ENCODE measurements around the gene C14orf119.

The C14orf119 gene

GRCh38 chr14:23060536-23061260, 34.6 kb upstream of the C14orf119 start:
- no peak for DNase-seq (ENCODE audit: low spot score)

GRCh38 chr14:23062002-23062401, 33.3 kb upstream of the C14orf119 start:
- no peak for DNase-seq (ENCODE audit: low spot score)

DNA sequence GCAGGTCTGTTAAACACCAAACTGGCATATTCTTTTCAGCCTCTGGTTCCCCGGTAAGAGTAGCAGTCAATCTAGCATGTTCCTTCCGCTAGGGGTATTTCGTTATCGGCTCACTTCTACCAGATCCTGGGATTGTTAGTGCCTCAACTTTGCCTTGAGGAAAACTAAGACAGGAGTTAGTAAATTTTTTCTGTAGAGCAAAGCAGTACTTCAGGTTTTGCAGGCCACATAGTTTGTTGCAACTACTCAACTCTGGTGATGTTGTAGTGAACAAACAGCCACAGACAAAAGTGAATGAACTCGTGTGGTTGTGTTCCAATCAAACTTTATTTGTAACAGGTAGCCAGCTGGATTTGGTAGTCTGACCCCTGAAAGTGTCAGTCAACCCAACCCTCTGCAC, 31.7 kb upstream of the C14orf119 start:
- DNase-seq (ENCODE audit: low spot score) = no peak

DNA sequence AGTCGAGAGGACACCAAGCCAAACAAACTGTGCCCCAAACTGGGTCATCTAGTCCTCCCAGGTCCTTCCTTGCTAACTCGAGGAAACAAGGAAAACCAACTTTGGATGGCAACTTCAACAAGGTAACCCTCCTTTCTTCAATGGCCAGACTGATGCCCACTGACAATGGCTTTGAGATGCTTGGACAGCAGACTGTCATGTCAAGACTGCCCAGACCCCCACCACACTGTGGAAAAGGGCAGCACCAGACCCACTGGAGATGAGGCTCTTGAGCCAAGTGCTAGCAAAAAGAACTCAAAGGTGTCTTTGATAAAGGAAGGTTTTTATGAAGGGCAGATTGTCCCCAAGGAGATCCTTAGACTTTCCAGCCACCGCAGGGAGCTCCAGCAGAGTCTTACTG, 28.9 kb upstream of the C14orf119 start:
- DNase-seq (ENCODE audit: low spot score) = no peak

DNA sequence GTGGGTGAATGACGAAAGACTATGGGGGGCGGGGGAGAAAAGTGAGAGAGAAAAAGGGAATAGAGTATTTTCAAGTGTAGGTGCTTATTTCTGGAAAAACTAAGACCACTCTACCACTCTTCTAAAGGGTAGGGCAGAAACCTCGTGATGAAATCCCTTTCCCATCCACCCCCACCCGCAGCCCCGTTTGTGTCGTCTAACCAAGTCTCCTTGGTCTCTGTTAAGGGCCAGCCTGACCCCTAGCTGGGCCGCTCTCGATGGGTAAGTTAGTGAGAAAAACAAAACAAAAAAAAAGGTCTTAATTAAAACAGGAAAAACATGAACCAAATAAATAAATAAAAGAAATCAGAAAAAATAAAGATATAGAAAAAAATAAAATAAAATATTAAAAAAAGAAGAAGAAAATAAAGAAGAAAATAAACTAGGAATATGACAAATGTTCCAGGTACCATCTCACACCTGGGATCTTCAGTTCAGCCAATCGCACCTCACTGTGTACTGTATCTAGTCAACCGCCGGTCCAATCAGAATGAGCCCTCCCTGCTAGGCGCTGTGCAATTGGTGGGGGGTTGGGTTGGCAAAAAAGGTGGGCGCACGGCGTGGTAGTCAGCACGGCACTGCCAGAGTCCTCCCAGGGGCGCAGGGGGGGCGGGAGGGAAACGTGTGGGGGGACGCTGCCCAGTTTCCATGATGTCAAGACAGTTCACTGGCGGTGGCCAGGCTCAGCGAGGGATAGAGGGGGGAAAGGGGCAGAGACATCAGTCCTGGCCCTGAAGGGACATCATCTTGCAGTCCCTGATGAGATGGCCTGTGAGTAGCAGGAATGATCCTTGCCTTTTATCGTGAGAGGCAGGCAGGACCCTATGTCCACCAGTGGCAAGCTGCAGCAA, 28.2 kb upstream of the C14orf119 start:
- DNase-seq (ENCODE audit: low spot score) = no peak

GRCh38 chr14:23067847-23068788, 27.2 kb upstream of the C14orf119 start:
- no peak for DNase-seq (ENCODE audit: low spot score)

DNA sequence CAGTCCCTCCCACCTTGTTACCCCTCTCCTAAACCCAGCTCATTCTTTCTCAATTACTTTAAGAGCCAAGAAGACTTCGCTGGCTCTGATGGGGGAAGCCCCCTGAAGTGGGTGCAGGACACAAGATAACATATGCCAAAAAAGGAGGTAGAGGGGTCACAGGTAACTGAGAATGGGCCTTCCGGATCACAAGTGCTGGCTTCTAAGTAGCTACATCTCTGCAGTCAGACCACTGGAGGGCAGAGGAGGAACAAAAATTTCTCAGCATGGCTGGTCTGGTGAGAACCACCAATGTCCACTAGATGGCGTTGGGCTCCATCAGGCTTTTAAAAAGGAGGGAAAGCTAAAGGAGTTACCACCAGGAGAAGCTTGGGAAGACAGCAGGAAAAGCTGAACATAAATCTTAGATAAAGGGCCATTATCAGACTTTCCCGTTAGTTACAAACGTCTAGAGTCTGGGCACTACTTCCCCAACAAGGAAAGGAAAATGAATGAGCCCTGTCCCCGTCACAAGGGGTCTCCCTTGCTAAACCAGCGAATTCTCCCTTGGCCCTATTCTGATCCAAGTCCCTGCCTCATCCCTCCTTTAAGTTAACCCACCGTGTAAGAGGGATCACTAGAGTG, 26.4 kb upstream of the C14orf119 start:
- peak; percentile 91 for DNase-seq (ENCODE audit: low spot score)

DNA sequence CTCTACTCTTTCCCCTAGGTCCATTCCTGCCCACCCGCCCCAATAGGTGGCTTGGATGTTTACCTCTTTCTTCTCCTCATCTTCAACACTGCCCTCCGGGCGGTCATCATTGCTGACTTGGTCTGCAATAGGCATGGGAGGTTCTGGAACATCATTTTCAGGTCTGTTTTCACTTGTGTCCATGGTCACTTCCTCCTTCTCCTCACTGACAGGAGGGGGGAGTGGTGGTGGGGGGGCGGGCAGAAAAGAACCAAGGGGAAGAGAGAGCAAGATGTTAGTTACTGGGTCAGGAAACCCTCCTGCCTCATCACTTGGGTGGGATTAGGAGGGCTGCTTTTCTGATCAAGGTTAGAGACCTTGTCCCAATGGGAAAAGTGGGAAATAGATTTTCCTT, 25.9 kb upstream of the C14orf119 start:
- no peak for DNase-seq (ENCODE audit: low spot score)

DNA sequence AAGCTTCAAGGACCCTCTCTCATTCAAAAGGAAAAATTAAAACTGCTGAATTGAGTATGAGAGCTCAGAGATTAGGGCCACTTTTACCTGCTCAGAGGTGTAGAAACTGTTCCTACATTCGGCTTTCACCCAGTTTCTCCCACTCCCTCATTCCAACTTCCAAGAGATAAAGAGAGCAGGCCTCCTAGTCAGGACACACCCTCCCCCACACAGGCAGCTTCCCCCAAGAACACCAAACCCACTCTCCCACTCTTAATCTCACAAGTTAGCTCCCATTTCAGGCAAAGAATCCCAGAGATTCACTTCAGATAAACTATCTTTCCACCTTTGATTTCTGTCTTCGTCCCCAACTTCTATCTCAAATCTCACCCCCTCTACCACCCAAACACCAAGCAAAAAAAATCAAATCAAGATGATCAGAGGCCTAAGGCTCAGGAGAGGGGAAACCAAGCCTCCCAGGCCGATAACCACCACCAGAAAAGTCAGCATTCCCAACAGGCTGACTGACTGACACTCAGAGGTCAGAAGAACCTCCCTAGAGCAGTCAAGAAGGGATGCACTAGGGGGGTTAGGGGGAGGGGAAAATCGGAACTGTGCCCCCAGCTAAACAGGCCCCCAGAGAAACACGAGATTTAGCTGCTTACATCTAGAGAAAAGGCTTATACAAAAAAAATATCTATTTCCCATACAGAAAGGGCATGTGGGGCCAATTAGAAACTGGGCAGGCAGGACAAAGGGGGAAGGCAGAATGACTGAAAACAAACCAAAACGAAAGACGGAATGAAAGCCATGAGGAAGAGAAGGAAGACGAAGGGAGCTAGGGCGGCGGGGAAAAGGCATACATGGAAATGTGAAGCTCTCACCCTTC, 24.8 kb upstream of the C14orf119 start:
- DNase-seq (ENCODE audit: low spot score) = no peak

DNA sequence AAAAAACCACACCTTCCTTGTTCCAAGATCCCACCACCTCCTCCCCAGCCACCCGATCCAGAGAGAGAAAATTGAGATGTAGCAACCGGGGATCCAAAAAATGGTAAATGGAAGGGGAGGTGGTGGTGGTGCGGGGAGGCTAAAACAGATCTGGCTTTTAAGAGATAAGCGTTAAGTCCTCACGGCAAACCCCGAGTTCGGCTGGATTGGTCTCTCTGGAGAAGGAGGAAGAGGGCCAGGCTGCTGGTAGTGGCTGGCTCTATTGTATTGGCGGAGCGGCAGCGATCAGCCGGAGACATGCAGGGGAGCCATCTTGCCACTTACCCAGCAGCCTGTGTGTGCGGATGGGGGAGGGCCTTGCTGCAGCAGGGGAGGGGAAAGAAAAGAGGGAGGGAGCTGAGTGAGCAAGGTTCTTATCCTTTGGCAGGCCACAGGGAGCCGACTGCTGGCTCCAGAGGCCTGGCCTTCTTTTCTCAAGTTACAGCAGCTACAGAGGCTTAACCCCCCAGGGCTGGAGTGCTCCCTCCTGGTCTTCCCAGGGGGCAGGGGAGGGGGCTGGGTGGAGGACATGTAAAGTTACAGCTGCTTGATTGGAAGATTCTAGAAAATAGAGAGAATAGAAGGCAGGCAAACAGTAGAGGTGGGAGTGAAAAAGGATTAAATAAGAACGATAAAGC, 23.9 kb upstream of the C14orf119 start:
- peak; percentile 89 for DNase-seq (ENCODE audit: low spot score)

DNA sequence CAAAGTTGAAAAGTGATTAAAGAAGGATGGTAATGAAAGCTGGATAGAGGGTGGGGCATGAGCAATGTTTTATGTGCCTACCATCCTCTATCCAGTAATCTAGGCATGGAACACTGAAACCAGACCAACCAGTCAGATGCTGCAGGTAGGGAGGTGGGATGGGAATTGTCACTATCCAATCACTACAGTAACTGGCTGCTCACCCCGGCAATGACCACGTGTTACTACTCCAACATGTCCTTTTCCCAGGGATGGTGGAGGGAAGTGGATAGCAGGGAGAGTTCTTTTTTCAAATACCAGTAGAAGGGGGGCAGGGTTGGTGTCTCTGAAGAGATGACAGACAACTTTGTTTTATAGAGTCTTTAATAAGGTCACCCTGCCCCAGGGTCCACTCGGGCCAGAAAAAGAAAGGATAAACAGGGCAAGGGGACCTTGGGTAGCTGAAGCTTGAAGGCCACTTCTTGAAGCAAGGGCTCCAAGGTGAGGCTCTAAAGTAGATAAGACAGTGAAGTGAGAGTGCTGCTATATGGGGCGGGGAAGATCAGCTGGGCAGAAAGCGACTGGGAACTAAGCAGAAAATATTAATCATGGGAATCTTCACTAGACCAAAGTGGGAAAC, 23.3 kb upstream of the C14orf119 start:
- DNase-seq (ENCODE audit: low spot score) = no peak

DNA sequence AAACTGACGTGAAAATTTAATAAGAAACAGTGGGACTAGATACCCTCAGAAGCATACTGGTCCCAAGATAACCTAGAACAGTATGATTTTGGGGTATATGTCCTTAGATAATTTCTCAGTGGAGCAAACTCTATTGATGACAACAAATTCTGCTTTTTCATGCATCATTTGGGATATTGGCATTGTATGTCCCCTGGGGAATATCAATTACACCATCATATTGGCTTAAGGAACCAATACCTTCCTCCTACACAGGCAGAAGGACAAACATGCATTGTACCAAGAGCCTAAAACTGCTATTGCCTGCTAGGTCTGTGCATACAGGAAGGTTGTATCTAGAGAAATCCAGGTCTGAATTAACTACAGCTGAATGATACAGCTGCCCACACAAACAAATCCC, 20.4 kb upstream of the C14orf119 start:
- DNase-seq (ENCODE audit: low spot score) = no peak

GRCh38 chr14:23076785-23077408, 18.4 kb upstream of the C14orf119 start:
- DNase-seq (ENCODE audit: low spot score) = no peak

- no peak for DNase-seq (ENCODE audit: low spot score)
Measured at GRCh38 chr14:23077962-23078361, 17.3 kb upstream of the C14orf119 start.

DNA sequence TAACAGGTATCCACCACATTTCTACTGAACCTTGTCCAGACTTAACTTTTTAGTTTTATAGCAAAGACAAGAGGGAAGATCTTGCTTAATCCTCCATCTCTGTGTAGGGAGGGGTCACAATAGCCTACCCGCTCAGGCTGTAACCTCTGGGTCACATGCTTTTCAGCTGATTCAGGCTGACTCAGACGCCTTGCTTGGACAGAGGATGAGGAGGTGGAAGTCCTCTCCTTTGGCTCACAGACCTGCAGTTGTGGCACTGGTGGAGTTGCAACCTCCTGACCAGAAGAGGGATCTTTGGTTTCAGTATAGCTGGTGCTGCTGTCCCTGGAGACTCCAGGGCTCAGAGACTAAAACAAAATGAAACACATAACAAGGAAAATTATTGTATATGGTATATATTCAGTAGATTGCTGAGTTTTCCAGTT, 16.6 kb upstream of the C14orf119 start:
- peak; percentile 50 for DNase-seq (ENCODE audit: low spot score)

- no peak for DNase-seq (ENCODE audit: low spot score)
Measured at GRCh38 chr14:23079716-23080115, 15.6 kb upstream of the C14orf119 start.

DNA sequence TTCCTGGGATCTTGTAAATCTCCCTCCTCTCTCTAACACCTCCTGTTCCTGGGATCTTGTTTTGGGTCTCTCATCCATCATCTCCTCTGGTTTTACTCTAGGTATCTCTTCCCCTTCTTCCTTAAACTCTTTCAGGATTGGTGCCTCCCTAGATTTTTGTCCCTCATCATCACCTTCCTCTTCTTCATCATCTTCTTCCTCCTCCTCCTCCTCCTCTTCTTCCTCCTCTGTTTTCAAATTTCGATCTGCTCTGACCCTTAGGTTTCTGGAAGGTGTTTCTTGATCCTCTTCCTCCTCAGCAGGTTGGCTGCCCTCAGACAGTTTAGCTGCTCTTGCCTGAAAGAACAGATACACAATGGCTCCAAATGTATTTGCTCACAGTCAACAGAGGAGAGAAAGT, 14.8 kb upstream of the C14orf119 start:
- no peak for DNase-seq (ENCODE audit: low spot score)

DNA sequence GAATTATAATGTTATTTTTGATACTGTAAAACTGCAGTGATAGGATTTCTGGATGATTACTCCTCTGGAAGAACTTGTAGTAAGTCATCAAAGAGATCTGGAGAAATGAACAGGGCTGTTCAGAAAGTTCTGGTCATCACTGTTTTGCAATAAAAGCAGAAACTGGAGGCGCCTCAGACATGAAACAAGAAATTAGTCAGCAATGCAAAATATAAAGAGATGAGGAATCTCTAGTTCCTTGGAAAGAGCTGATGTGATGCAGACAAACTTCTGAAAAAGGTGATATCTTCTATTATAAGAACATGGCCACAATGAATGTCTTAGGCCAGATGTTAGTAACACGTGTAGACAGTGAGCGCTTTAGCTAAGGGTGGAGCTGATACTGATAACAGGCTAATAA, 9.8 kb upstream of the C14orf119 start:
- no peak for DNase-seq (ENCODE audit: low spot score)

GRCh38 chr14:23086565-23086964, 8.7 kb upstream of the C14orf119 start:
- no peak for DNase-seq (ENCODE audit: low spot score)
